Measurements from ENCODE around the gene TADA2A.
"Not testable (repeated sequence)": the region's sequence is repeated elsewhere in the genome, so short reads cannot be mapped to it uniquely, and the experiment has no call there.

The TADA2A gene

DNA sequence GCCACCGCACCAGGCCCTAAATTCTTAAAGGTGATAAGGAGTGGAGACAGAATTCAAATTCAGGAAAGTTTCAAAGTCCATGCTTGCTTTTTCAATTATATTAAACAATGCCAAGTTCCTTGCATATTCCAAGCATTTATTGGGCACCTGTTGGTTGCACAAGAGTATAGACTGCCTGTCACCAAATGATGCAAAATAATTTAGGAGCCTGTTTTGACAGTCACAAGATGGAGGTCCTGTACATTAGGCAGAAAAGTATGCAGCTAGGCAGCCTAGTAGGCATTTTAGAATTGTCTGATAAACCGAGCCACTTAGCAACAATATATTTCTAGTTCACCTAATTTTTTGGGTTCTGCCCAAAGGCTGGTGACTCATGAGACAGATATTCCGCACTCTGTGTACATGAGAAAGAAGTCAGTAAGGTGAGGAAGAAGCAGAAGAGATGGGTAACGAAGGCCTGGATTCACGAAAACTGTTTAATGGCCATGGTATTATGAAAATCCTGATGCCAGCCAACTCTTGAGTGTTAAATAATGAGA is 7.4 kb upstream of the TADA2A start:
- no peak for DNase-seq

- DNase-seq: no peak
These were observed 6.2 kb upstream of the TADA2A start for GRCh38 chr17:37400505-37400904.

GRCh38 chr17:37405522-37405921 is 1.2 kb upstream of the TADA2A start:
- not testable (repeated sequence) for DNase-seq

- no peak for DNase-seq
These were observed 591 bp upstream of the TADA2A start for GRCh38 chr17:37405955-37406634.

- DNase-seq: not testable (repeated sequence)
These were observed 1.4 kb downstream of the TADA2A start for GRCh38 chr17:37408145-37408479.

DNA sequence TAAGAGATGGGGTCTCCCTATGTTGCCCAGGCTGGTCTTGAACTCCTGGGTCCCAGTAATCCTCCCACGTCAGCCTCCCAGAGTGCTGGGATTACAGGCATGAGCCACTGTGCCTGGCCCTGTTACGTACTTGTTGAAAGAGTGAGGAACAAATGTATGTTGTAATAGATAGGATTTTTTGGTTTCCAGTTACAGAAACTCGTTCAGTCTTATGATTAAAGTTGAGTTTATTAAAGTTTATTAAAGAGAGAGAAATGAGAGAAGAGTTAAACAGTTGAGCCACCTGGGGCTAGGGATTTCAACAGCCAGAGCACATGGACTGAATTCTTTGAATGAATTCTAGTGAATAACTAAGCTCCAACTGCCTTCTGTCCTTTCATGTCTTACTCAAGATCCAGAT is 3.7 kb downstream of the TADA2A start:
- DNase-seq: no peak

DNA sequence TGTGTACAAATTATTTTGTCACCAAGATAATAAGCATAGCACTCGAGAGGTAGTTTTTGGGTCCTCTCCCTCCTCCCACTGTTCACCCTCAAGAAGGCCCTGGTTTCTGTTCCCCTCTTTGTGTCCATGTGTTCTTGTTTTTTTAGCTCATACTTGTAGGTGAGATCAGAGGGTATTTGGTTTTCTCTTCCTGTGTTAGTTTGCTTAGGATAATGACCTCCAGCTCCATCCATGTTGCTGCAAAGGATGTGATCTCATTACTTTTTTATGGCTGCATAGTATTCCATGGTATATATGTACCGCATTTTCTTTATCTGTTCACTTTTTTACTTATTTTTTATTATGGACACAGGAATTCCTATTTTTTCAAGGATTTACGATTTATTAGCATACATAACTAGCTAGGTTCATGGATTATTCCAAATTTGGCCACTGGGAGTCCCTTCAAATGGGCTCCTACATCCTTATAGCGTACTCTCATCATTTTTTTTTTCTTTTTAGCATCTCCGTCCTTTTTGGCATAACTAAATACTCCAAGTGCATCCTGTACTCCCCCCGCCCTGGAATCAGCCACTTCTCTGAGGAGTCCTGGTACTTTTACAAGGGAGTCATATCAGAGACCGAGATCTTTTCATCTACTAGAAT is 7.3 kb downstream of the TADA2A start:
- DNase-seq: no peak

- no peak for DNase-seq
These were observed 11.2 kb downstream of the TADA2A start for GRCh38 chr17:37417852-37418251.

GRCh38 chr17:37422971-37423625 is 16.4 kb downstream of the TADA2A start:
- DNase-seq: no peak

GRCh38 chr17:37425268-37425667 is 18.6 kb downstream of the TADA2A start:
- no peak for DNase-seq

DNA sequence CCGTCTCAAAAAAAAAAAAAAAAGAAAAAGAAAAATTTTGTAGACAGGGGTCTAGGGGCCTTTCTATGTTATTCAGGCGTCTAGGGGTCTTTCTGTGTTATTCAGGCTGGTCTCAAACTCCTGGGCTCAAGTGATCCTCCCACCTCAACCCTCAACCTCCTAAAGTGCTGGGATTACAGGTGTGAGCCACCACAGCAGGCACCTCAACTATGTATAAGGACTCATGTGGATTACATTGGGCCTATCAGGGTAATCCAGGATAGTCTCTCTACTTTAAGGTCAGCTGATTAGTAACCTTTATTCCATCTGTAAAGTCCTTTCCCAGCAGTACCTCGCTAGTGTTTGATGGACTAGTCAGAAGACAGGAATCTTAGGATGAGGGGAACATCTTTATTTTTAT is 22.4 kb downstream of the TADA2A start:
- no peak for DNase-seq

DNA sequence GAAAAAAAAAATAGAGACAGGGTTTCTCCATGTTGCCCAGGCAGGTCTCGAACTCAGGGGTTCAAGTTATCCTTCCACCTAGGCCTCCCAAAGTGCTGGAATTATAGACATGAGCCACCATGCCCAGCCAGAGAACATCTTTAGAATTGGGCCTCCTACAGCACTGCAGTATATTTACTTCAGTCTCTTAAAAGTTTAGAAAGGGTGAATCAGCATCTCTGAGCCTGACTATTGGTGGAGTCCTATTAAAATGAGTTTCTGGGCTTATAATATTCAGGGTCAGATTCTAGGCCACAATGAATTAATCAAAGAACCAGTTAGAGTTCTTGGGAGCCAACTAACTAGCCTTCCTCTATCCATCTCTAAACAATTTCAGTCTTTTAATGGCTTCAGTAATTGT is 22.8 kb downstream of the TADA2A start:
- DNase-seq: no peak

DNA sequence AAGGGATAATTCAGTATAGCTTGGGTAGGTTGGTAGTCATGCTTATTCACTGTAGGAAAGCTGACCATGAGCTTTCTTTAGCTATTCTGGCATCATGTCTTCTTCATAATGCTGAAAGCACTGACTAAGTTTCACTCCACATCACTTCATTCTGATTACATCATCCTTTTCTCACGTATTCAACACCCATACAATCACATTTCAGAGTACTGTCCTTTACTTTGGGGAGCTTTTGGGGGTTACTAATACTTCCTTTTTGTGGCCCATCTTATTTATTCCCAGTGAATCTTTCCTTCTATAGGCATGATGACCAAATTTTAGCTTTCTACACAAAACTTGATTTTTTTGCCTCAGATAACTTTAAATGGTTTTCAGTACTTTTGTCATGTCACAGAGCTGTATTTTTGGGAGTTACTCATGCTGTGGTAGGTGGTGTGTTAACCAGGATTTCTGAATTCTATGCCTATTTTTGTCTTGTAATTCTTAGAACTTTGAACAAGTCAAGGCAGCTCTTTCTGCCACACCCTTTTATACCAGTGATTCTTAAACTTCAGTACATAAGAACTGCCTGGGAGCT is 23.5 kb downstream of the TADA2A start:
- no peak for DNase-seq

- DNase-seq: no peak
These were observed 26.0 kb downstream of the TADA2A start for GRCh38 chr17:37432671-37433070.

GRCh38 chr17:37438141-37438540 is 31.5 kb downstream of the TADA2A start:
- no peak for DNase-seq

DNA sequence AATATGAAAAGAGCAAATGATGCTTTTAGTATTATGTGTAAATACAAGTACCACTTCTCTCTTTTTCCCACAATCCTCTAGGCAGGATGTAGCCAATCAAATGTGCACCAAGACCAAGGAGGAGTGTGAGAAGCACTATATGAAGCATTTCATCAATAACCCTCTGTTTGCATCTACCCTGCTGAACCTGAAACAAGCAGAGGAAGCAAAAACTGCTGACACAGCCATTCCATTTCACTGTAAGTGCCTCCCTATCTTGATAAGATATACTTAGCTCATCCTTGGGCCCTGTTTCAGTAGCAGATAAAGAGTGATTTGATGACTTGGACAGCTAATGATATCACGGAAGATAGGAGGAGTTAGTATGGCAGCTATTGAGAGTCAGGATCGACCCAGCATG is 33.7 kb downstream of the TADA2A start:
- DNase-seq: no peak

DNA sequence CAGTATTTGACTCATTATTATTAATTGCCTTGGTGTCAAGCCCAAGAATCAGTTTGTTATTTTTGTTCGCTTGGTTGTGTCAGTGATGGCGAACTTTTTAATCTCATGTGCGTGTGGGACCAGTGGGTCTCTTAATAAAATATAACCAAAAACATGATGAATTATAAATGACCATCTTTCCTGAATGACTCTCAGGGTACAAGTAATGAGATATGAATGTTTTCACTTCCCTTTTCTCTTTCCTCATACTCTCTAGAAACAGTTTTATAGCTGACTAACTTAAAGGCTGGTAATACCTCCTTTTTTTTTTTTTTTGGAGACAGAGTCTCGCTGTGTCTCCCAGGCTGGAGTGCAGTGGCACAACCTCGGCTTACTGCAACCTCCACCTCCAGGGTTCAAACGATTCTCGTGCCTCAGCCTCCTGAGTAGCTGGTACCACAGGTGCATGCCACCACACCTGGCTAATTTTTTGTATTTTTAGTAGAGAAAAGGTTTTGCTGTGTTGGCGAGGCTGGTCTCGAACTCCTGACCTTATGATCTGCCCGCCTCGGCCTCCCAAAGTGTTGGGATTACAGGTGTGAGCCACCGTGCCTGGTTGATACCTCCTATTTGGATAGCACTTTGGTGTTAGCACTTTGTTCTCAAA is 34.8 kb downstream of the TADA2A start:
- DNase-seq: not testable (repeated sequence)

- DNase-seq: no peak
These were observed 39.3 kb downstream of the TADA2A start for GRCh38 chr17:37446027-37446426.

DNA sequence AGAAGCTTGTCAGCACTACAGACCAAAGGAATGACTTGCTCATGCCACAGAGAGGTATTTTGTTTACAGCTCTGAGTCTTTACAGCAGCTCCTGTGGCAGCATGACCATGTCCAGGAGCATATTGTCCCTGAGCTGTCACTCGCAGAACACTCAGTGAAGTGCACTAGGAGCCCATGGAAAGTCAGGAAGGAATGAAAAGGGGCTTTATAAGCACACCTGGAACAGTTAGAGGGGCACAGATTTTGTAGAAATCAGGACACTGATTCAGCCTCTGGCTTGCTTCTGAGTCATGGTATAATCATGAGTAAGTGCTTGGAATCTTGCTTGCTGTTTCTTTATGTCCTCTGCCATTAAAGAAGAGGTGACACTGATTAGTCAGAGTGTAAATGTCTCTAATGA is 41.0 kb downstream of the TADA2A start:
- no peak for DNase-seq

- DNase-seq: no peak
These were observed 43.4 kb downstream of the TADA2A start for GRCh38 chr17:37450112-37450511.

DNA sequence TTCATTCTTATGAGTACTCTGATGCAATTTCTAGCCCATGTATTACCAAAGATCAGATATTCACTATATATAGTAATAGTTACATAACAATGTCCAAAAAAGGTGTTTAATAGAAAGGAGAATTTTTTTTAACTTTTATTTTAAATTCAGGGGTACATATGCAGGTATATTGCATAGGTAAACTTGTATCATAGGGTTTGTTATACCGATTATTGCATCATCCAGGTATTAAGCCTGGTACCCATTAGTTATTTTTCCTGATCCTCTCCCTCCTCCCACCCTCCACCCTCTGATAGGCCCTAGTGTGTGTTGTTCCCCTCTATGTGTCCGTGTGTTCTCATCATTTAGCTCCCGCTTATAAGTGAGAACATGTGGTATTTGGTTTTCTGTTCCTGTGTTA is 51.1 kb downstream of the TADA2A start:
- DNase-seq: not testable (repeated sequence)

- no peak for DNase-seq
These were observed 52.1 kb downstream of the TADA2A start for GRCh38 chr17:37458805-37459204.

DNA sequence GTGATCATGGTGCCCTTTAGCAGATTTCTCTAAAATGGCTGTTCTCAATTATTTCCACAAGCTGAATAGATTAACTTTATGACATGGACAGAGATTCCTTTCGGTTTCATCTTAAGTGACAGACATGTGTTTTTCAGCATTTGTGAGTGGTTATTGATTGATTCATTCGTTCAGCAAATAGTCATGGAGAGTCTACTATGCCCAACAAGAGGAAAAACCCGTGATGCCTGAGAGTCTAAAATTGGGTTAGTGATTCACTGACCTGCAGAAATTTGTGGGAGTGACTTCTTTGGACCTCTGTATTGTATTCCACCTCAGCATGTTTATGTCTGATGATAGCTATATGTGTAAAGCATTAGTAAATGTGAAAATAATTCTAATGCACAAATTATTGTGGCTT is 55.0 kb downstream of the TADA2A start:
- DNase-seq: no peak

Data from right kidney (tissue), 1 donor.